ENCODE data around the gene EXOC4.
A peak's percentile ranks its signal among the peaks of the same experiment; 100 is the strongest.

The EXOC4 gene

GRCh38 chr7:133547981-133548380 lies 295.1 kb downstream of the EXOC4 start:
- no peak overlapping the region for H3K4me3 ChIP-seq (ENCODE audit: low read depth in 1 of 5, low read length in 5 of 5)
- no peaks in the 10 kb centered on the region for H3K36me3 ChIP-seq (ENCODE audit: control insufficient read depth in 5 of 5, insufficient read depth in 5 of 5, low read length in 5 of 5)
- no peak overlapping the region for H3K27ac ChIP-seq (ENCODE audit: low read depth, low read length)
- H3K4me1 ChIP-seq (ENCODE audit: control insufficient read depth in 5 of 5, insufficient read depth in 5 of 5, low read length in 5 of 5): peaks cover 0 to 9% (median 4%) of the 10 kb centered on the region in 5 donors
- no peaks in the 10 kb centered on the region for H3K9me3 ChIP-seq (ENCODE audit: control insufficient read depth in 5 of 5, low read length in 5 of 5)
- no peak overlapping the region for H3K9ac ChIP-seq (ENCODE audit: low read length in 5 of 5)
- no peaks in the 10 kb centered on the region for H3K27me3 ChIP-seq (ENCODE audit: control insufficient read depth in 5 of 5, insufficient read depth in 4 of 5, low read length in 5 of 5)

DNA sequence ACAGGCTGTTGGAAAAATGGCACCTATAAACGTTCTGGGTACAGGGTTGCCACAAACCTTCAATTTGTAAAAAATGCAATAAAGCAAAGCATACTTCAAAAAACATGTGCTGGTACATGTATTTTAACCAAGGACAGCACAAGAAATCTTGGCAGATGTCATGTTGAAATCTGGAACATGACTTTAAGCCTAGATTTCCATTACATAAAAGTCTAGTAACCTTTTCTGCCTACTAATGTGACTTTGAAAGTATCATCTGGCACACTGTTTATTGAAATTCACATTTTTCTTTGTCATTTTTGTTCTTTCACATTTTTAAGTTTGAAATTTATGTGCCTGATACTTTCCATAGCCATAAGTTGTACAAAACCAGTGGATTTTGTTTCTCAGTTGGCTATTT lies 296.8 kb downstream of the EXOC4 start:
- no peak overlapping the region for H3K4me3 ChIP-seq (ENCODE audit: low read depth in 1 of 5, low read length in 5 of 5)
- peak overlapping the region; percentile 48 for H3K27ac ChIP-seq (ENCODE audit: low read depth, low read length)
- H3K9ac ChIP-seq (ENCODE audit: low read length in 5 of 5): no peak overlapping the region
- no peaks in the 10 kb centered on the region for H3K27me3 ChIP-seq (ENCODE audit: control insufficient read depth in 5 of 5, insufficient read depth in 4 of 5, low read length in 5 of 5)
- no peaks in the 10 kb centered on the region for H3K9me3 ChIP-seq (ENCODE audit: control insufficient read depth in 5 of 5, low read length in 5 of 5)
- H3K36me3 ChIP-seq (ENCODE audit: control insufficient read depth in 5 of 5, insufficient read depth in 5 of 5, low read length in 5 of 5): no peaks in the 10 kb centered on the region
- H3K4me1 ChIP-seq (ENCODE audit: control insufficient read depth in 5 of 5, insufficient read depth in 5 of 5, low read length in 5 of 5): peaks cover 0 to 9% (median 4%) of the 10 kb centered on the region in 5 donors

DNA sequence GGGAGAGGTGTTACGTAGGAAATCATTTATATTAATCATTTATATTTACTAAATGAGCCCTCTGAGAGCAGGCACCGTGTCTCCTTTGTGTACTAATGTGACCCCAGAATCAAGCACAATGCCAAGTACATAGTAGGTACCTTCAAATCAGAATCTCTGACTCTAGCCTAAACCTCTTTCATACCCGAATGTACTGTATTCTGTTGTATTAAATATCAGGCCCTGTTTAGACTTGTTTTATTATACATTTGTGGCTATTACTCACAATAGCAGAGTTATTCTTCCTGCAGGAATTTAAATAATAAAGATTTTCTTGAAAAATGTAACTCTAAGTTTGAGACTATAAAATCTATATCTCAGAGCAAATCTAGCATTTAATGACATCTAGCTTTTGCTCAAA lies 297.3 kb downstream of the EXOC4 start:
- Histone ChIP-seq H3K36me3 (ENCODE audit: control insufficient read depth in 5 of 5, insufficient read depth in 5 of 5, low read length in 5 of 5) (no peaks in the 10 kb centered on the region), H3K4me1 (ENCODE audit: control insufficient read depth in 5 of 5, insufficient read depth in 5 of 5, low read length in 5 of 5) (peaks cover 0 to 9% (median 4%) of the 10 kb centered on the region in 5 donors), H3K27me3 (ENCODE audit: control insufficient read depth in 5 of 5, insufficient read depth in 4 of 5, low read length in 5 of 5) (no peaks in the 10 kb centered on the region), H3K9ac (ENCODE audit: low read length in 5 of 5) (no peak overlapping the region), H3K27ac (ENCODE audit: low read depth, low read length) (peak overlapping the region; percentile 48), H3K9me3 (ENCODE audit: control insufficient read depth in 5 of 5, low read length in 5 of 5) (no peaks in the 10 kb centered on the region), H3K4me3 (ENCODE audit: low read depth in 1 of 5, low read length in 5 of 5) (no peak overlapping the region)

GRCh38 chr7:133550811-133551210 lies 297.9 kb downstream of the EXOC4 start:
- H3K4me1 ChIP-seq (ENCODE audit: control insufficient read depth in 5 of 5, insufficient read depth in 5 of 5, low read length in 5 of 5): peaks cover 0 to 9% (median 4%) of the 10 kb centered on the region in 5 donors
- H3K4me3 ChIP-seq (ENCODE audit: low read depth in 1 of 5, low read length in 5 of 5): no peak overlapping the region
- no peak overlapping the region for H3K9ac ChIP-seq (ENCODE audit: low read length in 5 of 5)

GRCh38 chr7:133551466-133551865 lies 298.6 kb downstream of the EXOC4 start:
- no peak overlapping the region for H3K27ac ChIP-seq (ENCODE audit: low read depth, low read length)
- H3K4me3 ChIP-seq (ENCODE audit: low read depth in 1 of 5, low read length in 5 of 5): no peak overlapping the region
- no peaks in the 10 kb centered on the region for H3K27me3 ChIP-seq (ENCODE audit: control insufficient read depth in 5 of 5, insufficient read depth in 4 of 5, low read length in 5 of 5)
- H3K9me3 ChIP-seq (ENCODE audit: control insufficient read depth in 5 of 5, low read length in 5 of 5): no peaks in the 10 kb centered on the region
- no peaks in the 10 kb centered on the region for H3K36me3 ChIP-seq (ENCODE audit: control insufficient read depth in 5 of 5, insufficient read depth in 5 of 5, low read length in 5 of 5)
- H3K9ac ChIP-seq (ENCODE audit: low read length in 5 of 5): no peak overlapping the region
- H3K4me1 ChIP-seq (ENCODE audit: control insufficient read depth in 5 of 5, insufficient read depth in 5 of 5, low read length in 5 of 5): peaks cover 0 to 9% (median 4%) of the 10 kb centered on the region in 5 donors

More at GRCh38 chr7:133550811-133551210, 297.9 kb downstream of the EXOC4 start:
- Histone ChIP-seq H3K27me3 (ENCODE audit: control insufficient read depth in 5 of 5, insufficient read depth in 4 of 5, low read length in 5 of 5) (no peaks in the 10 kb centered on the region), H3K27ac (ENCODE audit: low read depth, low read length) (no peak overlapping the region), H3K9me3 (ENCODE audit: control insufficient read depth in 5 of 5, low read length in 5 of 5) (no peaks in the 10 kb centered on the region), H3K36me3 (ENCODE audit: control insufficient read depth in 5 of 5, insufficient read depth in 5 of 5, low read length in 5 of 5) (no peaks in the 10 kb centered on the region)

- Histone ChIP-seq H3K36me3 (ENCODE audit: control insufficient read depth in 5 of 5, insufficient read depth in 5 of 5, low read length in 5 of 5) (no peaks in the 10 kb centered on the region), H3K4me3 (ENCODE audit: low read depth in 1 of 5, low read length in 5 of 5) (no peak overlapping the region), H3K9ac (ENCODE audit: low read length in 5 of 5) (no peak overlapping the region), H3K27me3 (ENCODE audit: control insufficient read depth in 5 of 5, insufficient read depth in 4 of 5, low read length in 5 of 5) (no peaks in the 10 kb centered on the region), H3K9me3 (ENCODE audit: control insufficient read depth in 5 of 5, low read length in 5 of 5) (no peaks in the 10 kb centered on the region), H3K27ac (ENCODE audit: low read depth, low read length) (no peak overlapping the region), H3K4me1 (ENCODE audit: control insufficient read depth in 5 of 5, insufficient read depth in 5 of 5, low read length in 5 of 5) (peaks cover 0 to 9% (median 4%) of the 10 kb centered on the region in 5 donors)
Observed at GRCh38 chr7:133552079-133552478, 299.2 kb downstream of the EXOC4 start.

- Histone ChIP-seq H3K4me3 (ENCODE audit: low read depth in 1 of 5, low read length in 5 of 5) (no peak overlapping the region), H3K9ac (ENCODE audit: low read length in 5 of 5) (no peak overlapping the region), H3K27ac (ENCODE audit: low read depth, low read length) (no peak overlapping the region), H3K27me3 (ENCODE audit: control insufficient read depth in 5 of 5, insufficient read depth in 4 of 5, low read length in 5 of 5) (no peaks in the 10 kb centered on the region), H3K4me1 (ENCODE audit: control insufficient read depth in 5 of 5, insufficient read depth in 5 of 5, low read length in 5 of 5) (peaks cover 0 to 9% (median 4%) of the 10 kb centered on the region in 5 donors), H3K9me3 (ENCODE audit: control insufficient read depth in 5 of 5, low read length in 5 of 5) (no peaks in the 10 kb centered on the region), H3K36me3 (ENCODE audit: control insufficient read depth in 5 of 5, insufficient read depth in 5 of 5, low read length in 5 of 5) (no peaks in the 10 kb centered on the region)
Observed at GRCh38 chr7:133554330-133554729, 301.5 kb downstream of the EXOC4 start.

DNA sequence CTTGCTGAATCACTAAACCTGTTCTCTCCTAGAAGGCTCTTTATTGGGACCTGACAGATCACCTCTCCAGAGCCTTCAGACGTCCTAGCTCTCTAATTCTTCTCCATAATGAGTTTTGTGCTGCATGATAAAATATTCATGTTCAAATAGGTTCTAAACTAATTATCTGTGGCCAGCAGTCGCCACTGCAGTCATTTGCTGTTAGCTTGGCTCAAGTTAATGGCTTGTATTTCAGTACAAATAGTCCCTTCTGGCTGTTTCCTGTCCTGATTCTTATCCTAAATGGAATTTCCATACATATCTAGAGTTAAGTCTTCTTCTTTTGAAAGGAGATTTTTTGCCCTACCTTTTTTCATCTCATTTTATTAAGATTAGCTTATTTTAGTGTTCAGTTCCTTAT lies 303.2 kb downstream of the EXOC4 start:
- Histone ChIP-seq H3K9ac (ENCODE audit: low read length in 5 of 5) (no peak overlapping the region), H3K4me1 (ENCODE audit: control insufficient read depth in 5 of 5, insufficient read depth in 5 of 5, low read length in 5 of 5) (no peaks in the 10 kb centered on the region), H3K36me3 (ENCODE audit: control insufficient read depth in 5 of 5, insufficient read depth in 5 of 5, low read length in 5 of 5) (no peaks in the 10 kb centered on the region), H3K4me3 (ENCODE audit: low read depth in 1 of 5, low read length in 5 of 5) (no peak overlapping the region), H3K9me3 (ENCODE audit: control insufficient read depth in 5 of 5, low read length in 5 of 5) (no peaks in the 10 kb centered on the region), H3K27me3 (ENCODE audit: control insufficient read depth in 5 of 5, insufficient read depth in 4 of 5, low read length in 5 of 5) (no peaks in the 10 kb centered on the region), H3K27ac (ENCODE audit: low read depth, low read length) (no peak overlapping the region)

DNA sequence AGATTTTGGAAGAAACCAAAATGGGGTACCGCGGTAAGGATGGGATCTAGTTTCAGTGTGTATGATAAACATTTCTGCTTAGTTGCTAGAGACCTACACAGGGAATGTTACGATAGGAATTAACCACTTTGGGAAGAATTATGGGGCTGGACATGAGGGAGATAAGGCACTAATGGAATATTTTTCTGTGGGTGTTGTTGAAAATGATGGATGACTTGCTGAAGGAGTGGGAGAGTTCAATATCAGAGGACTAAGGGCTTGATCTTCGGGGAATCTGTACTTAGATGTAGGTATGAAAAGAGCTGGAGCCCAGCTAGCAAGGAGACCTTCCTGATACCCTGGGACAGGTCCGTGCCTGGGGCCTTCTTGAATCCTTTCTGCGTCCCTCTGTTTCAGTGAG lies 303.7 kb downstream of the EXOC4 start:
- Histone ChIP-seq H3K4me1 (ENCODE audit: control insufficient read depth in 5 of 5, insufficient read depth in 5 of 5, low read length in 5 of 5) (no peaks in the 10 kb centered on the region), H3K27me3 (ENCODE audit: control insufficient read depth in 5 of 5, insufficient read depth in 4 of 5, low read length in 5 of 5) (no peaks in the 10 kb centered on the region), H3K36me3 (ENCODE audit: control insufficient read depth in 5 of 5, insufficient read depth in 5 of 5, low read length in 5 of 5) (no peaks in the 10 kb centered on the region), H3K9ac (ENCODE audit: low read length in 5 of 5) (no peak overlapping the region), H3K27ac (ENCODE audit: low read depth, low read length) (no peak overlapping the region), H3K4me3 (ENCODE audit: low read depth in 1 of 5, low read length in 5 of 5) (no peak overlapping the region), H3K9me3 (ENCODE audit: control insufficient read depth in 5 of 5, low read length in 5 of 5) (no peaks in the 10 kb centered on the region)

- Histone ChIP-seq H3K27ac (ENCODE audit: low read depth, low read length) (no peak overlapping the region), H3K4me1 (ENCODE audit: control insufficient read depth in 5 of 5, insufficient read depth in 5 of 5, low read length in 5 of 5) (no peaks in the 10 kb centered on the region), H3K9ac (ENCODE audit: low read length in 5 of 5) (no peak overlapping the region), H3K36me3 (ENCODE audit: control insufficient read depth in 5 of 5, insufficient read depth in 5 of 5, low read length in 5 of 5) (no peaks in the 10 kb centered on the region), H3K9me3 (ENCODE audit: control insufficient read depth in 5 of 5, low read length in 5 of 5) (no peaks in the 10 kb centered on the region), H3K27me3 (ENCODE audit: control insufficient read depth in 5 of 5, insufficient read depth in 4 of 5, low read length in 5 of 5) (no peaks in the 10 kb centered on the region), H3K4me3 (ENCODE audit: low read depth in 1 of 5, low read length in 5 of 5) (no peak overlapping the region)
Observed at GRCh38 chr7:133560900-133561299, 308.0 kb downstream of the EXOC4 start.

DNA sequence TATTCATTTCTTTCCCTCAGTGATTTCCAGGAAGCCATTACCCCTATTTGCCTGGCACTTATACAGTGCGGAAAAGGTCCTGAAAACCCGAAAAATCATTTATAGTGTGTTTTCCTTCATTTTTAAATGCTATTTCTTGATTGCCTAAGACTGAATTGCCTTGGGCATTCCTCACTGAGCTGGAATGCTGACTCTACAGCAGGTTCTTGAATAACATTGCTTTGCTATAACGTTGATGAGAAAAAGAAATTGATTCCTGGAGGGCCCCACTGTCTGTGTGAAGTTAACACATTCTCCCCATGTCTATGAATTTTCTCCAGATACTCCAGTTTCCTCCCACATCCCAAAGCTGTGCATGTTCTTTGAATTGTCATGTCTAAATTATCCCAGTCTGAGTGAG lies 308.5 kb downstream of the EXOC4 start:
- Histone ChIP-seq H3K27me3 (ENCODE audit: control insufficient read depth in 5 of 5, insufficient read depth in 4 of 5, low read length in 5 of 5) (no peaks in the 10 kb centered on the region), H3K9me3 (ENCODE audit: control insufficient read depth in 5 of 5, low read length in 5 of 5) (no peaks in the 10 kb centered on the region), H3K36me3 (ENCODE audit: control insufficient read depth in 5 of 5, insufficient read depth in 5 of 5, low read length in 5 of 5) (no peaks in the 10 kb centered on the region), H3K4me1 (ENCODE audit: control insufficient read depth in 5 of 5, insufficient read depth in 5 of 5, low read length in 5 of 5) (no peaks in the 10 kb centered on the region), H3K9ac (ENCODE audit: low read length in 5 of 5) (no peak overlapping the region), H3K4me3 (ENCODE audit: low read depth in 1 of 5, low read length in 5 of 5) (no peak overlapping the region), H3K27ac (ENCODE audit: low read depth, low read length) (no peak overlapping the region)

Data from subcutaneous abdominal adipose tissue (tissue), 5 donors.